SK-MEL-5 (cell line): ENCODE results near the gene SORCS2. TPM values are rescaled to one million over a fixed set of nuclear protein-coding genes. Genes with fewer than 3 reads are reported as not detected.

Source experiments
- DNase-seq: peaks from one replicate; pipeline ENCODE4 v3.0.0-alpha.2; 2016; ENCODE audit warnings: low read depth, low spot score
- in situ Hi-C: cut with HindIII; loops from 2 replicates; pipeline ENCODE4 v1.10.0; 2016; ENCODE audit warnings: low sequenced_read_pairs, high pct_unique_total_duplicates, low pct_unique_long_range_greater_than_20kb
- total RNA-seq: library from RNA; depleted of rRNA; stranded (reverse); fragments of >200 nt; shearing (Covaris generic); gene quantifications from 2 replicates; pipeline ENCODE4 v1.2.3, GENCODE V29; 2014

Gene SORCS2
- total RNA-seq, 1 experiment from 2014 or later = not detected

- no peak for DNase-seq
- in situ Hi-C loops = no loop called here
These were observed 205.1 kb downstream of the SORCS2 start for GRCh38 chr4:7397206-7398103.

GRCh38 chr4:7398104-7398423 lies 205.7 kb downstream of the SORCS2 start:
- no peak for DNase-seq
- in situ Hi-C loops = no loop called here

- no peak for DNase-seq
- in situ Hi-C loops = no loop called here
These were observed 206.6 kb downstream of the SORCS2 start for GRCh38 chr4:7398788-7399439.

GRCh38 chr4:7399440-7400234 lies 207.3 kb downstream of the SORCS2 start:
- in situ Hi-C loops = no loop called here

GRCh38 chr4:7400671-7401298 lies 208.4 kb downstream of the SORCS2 start:
- in situ Hi-C loops = no loop called here

More at GRCh38 chr4:7399440-7400234, 207.3 kb downstream of the SORCS2 start:
- no peak for DNase-seq

GRCh38 chr4:7402526-7402925 lies 210.2 kb downstream of the SORCS2 start:
- in situ Hi-C loops = no loop called here
- no peak for DNase-seq

More at GRCh38 chr4:7400671-7401298, 208.4 kb downstream of the SORCS2 start:
- DNase-seq = no peak

GRCh38 chr4:7403001-7403400 lies 210.7 kb downstream of the SORCS2 start:
- in situ Hi-C loops = no loop called here
- no peak for DNase-seq

GRCh38 chr4:7408166-7408565 lies 215.8 kb downstream of the SORCS2 start:
- in situ Hi-C loops = no loop called here
- DNase-seq = no peak

GRCh38 chr4:7410446-7410845 lies 218.1 kb downstream of the SORCS2 start:
- in situ Hi-C loops = no loop called here
- no peak for DNase-seq

- in situ Hi-C loops = no loop called here
- DNase-seq = no peak
These were observed 219.2 kb downstream of the SORCS2 start for GRCh38 chr4:7411491-7411890.

- no peak for DNase-seq
- in situ Hi-C loops = no loop called here
These were observed 219.7 kb downstream of the SORCS2 start for GRCh38 chr4:7411896-7412553.

- in situ Hi-C loops = no loop called here
- no peak for DNase-seq
These were observed 220.2 kb downstream of the SORCS2 start for GRCh38 chr4:7412554-7412912.

GRCh38 chr4:7414046-7414445 lies 221.7 kb downstream of the SORCS2 start:
- no peak for DNase-seq
- in situ Hi-C loops = no loop called here

- in situ Hi-C loops = no loop called here
- DNase-seq = no peak
These were observed 222.6 kb downstream of the SORCS2 start for GRCh38 chr4:7414736-7415510.

GRCh38 chr4:7415927-7416686 lies 223.8 kb downstream of the SORCS2 start:
- in situ Hi-C loops = no loop called here
- DNase-seq = no peak

GRCh38 chr4:7416745-7417432 lies 224.6 kb downstream of the SORCS2 start:
- in situ Hi-C loops = no loop called here

More at GRCh38 chr4:7416745-7417432, 224.6 kb downstream of the SORCS2 start:
- DNase-seq = no peak
